ENCODE measurements around the gene HSF2.

DNA sequence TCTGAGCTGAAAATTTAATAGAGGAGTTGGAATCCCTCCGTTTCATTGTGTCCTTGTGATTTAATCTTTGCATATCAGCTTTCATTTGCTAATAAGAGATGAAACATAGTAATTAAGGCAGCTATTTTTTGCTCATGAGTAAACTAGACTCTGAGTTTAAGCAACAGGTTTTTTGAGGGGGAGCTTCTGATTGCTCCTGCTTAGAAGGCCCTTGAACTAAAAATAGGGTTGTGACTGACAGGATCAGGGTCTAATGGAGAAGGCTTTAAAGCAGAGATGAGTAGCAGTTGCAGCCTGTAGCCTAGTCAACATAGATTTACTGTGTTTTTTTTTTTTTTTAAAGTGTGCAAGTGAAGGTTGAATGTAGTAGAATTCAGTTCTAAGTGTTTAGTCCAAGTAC lies 17.4 kb downstream of the HSF2 start:
- TF ChIP-seq, protein P1, sequence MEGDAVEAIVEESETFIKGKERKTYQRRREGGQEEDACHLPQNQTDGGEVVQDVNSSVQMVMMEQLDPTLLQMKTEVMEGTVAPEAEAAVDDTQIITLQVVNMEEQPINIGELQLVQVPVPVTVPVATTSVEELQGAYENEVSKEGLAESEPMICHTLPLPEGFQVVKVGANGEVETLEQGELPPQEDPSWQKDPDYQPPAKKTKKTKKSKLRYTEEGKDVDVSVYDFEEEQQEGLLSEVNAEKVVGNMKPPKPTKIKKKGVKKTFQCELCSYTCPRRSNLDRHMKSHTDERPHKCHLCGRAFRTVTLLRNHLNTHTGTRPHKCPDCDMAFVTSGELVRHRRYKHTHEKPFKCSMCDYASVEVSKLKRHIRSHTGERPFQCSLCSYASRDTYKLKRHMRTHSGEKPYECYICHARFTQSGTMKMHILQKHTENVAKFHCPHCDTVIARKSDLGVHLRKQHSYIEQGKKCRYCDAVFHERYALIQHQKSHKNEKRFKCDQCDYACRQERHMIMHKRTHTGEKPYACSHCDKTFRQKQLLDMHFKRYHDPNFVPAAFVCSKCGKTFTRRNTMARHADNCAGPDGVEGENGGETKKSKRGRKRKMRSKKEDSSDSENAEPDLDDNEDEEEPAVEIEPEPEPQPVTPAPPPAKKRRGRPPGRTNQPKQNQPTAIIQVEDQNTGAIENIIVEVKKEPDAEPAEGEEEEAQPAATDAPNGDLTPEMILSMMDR (IDR thresholded peaks at IDR 0.05; ENCODE audit: low read depth, low read length, poor library complexity, severe bottlenecking) = no peak
- no peak for TF ChIP-seq EZH2phosphoT487 (IDR thresholded peaks at IDR 0.05; ENCODE audit: borderline replicate concordance, low read length)

All from DOHH2 (cell line).